PC-9 (cell line): ENCODE data around the gene ERBB4. TPM values are rescaled to one million over a fixed set of nuclear protein-coding genes. Genes with fewer than 3 reads are reported as not detected.

Experiments
- BruUV-seq: library from RNA; stranded (reverse); fragments of 400-500 nt; replicated peaks from 2 replicates; lab custom pipeline; 2021; lab: Mats Ljungman, UMichigan
- CTCF ChIA-PET: fragments of 300-600 bp; sonication (Branson Sonifier 250); formaldehyde crosslinking; loops from one replicate; lab custom pipeline; 2022; ENCODE audit warnings: antibody characterized with exemption; lab: Charles Lee
- POLR2A ChIA-PET: fragments of 300-600 bp; sonication (Branson Sonifier 250); formaldehyde crosslinking; loops from one replicate; lab custom pipeline; 2022; ENCODE audit warnings: antibody characterized with exemption; ENCODE audit not compliant: unreplicated experiment; lab: Charles Lee
- DNase-seq, 2 experiments: peaks; one replicate each; pipeline versions ENCODE4 v3.0.0 to v3.0.0-alpha.2; 2015 to 2022; ENCODE audit warnings: mixed read lengths in 1 of 2
- H2AFZ ChIP-seq: fragments of 200-600 bp; sonication (generic); 2 replicates; pipeline ENCODE4 v1.8.1; 2017; ENCODE audit warnings: antibody characterized with exemption
- H3F3A ChIP-seq: fragments of 200-600 bp; sonication (generic); 2 replicates; pipeline ENCODE4 v1.8.1; 2017; ENCODE audit warnings: antibody characterized with exemption, mild to moderate bottlenecking, low read depth; ENCODE audit not compliant: insufficient read depth
- H3K27ac ChIP-seq: fragments of 200-600 bp; sonication (generic); 2 replicates; pipeline ENCODE4 v1.6.1; 2016; ENCODE audit warnings: mixed run types
- H3K27me3 ChIP-seq: fragments of 200-600 bp; sonication (generic); 2 replicates; pipeline ENCODE4 v1.6.1; 2016; ENCODE audit warnings: low read depth, mixed run types; ENCODE audit not compliant: insufficient read depth
- H3K36me3 ChIP-seq: fragments of 200-600 bp; sonication (generic); 2 replicates; pipeline ENCODE4 v1.6.1; 2016; ENCODE audit warnings: low read depth, mixed run types
- H3K4me1 ChIP-seq: fragments of 200-600 bp; sonication (generic); replicated peaks from 2 replicates; pipeline ENCODE4 v1.6.1; 2016; ENCODE audit warnings: mixed run types; ENCODE audit not compliant: insufficient read depth
- H3K4me2 ChIP-seq: fragments of 200-600 bp; sonication (generic); 2 replicates; pipeline ENCODE4 v1.6.1; 2017; ENCODE audit warnings: mixed run types
- H3K4me3 ChIP-seq: fragments of 200-600 bp; sonication (generic); 2 replicates; pipeline ENCODE4 v1.6.1; 2016; ENCODE audit warnings: mixed run types
- H3K79me2 ChIP-seq: fragments of 200-600 bp; sonication (generic); 2 replicates; pipeline ENCODE4 v1.6.1; 2017; ENCODE audit warnings: low read depth, mixed run types
- H3K9me2 ChIP-seq: fragments of 200-600 bp; sonication (generic); 2 replicates; pipeline ENCODE4 v1.8.1; 2017; ENCODE audit warnings: mild to moderate bottlenecking; ENCODE audit not compliant: insufficient read depth
- H3K9me3 ChIP-seq: fragments of 200-600 bp; sonication (generic); 2 replicates; pipeline ENCODE4 v1.8.1; 2016; ENCODE audit warnings: low read depth; ENCODE audit not compliant: insufficient read depth
- H4K20me1 ChIP-seq: fragments of 200-600 bp; sonication (generic); 2 replicates; pipeline ENCODE4 v1.8.1; 2017; ENCODE audit not compliant: insufficient read depth
- EZH2 ChIP-seq: fragments of 200-600 bp; sonication (generic); IDR thresholded peaks from 2 replicates; pipeline ENCODE4 v1.8.0; 2017; ENCODE audit warnings: antibody characterized with exemption, low read depth
- intact Hi-C: fragments of 100-400 bp; cut with micrococcal nuclease; formaldehyde crosslinking; loops from one replicate; pipeline ENCODE4 v1.10.0; 2022; ENCODE audit not compliant: unreplicated experiment
- total RNA-seq: library from RNA; stranded (reverse); gene quantifications from 2 replicates; pipeline ENCODE4 v1.2.3, GENCODE V29; 2021
- TF ChIP-seq, protein P1 (sequence below): fragments of 200-600 bp; sonication (generic); conservative IDR thresholded peaks from 2 replicates; pipeline ENCODE4 v1.6.1; 2017; ENCODE audit warnings: mixed run types, antibody characterized with exemption, mild to moderate bottlenecking, moderate library complexity

The ERBB4 gene
- total RNA-seq, 1 experiment from 2014 or later: not detected

DNA sequence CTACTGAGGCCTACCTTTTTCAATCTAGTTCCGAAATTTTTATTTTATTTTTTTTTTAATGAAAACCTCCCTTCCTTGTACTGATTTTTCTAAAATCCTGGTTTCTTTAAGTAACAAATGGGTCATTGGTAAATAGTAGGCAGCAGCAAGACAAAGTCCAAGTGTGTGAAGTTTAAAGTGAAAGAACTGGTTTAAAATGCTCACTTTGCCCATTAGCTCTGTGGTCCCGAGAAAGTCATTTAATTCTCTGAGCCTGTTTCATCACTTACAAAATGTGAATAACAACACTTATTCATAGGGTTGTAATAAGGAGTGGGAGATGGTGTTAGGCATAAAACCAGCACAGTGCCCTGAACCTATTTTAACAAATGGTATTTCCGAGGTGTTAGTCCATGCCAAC, 426.2 kb downstream of the ERBB4 start:
- CTCF ChIA-PET: no interaction called here
- Histone ChIP-seq H3K9me2 (no peaks in the 10 kb centered on the region), H3K36me3 (no peaks in the 10 kb centered on the region), H3K9me3 (no peaks in the 10 kb centered on the region), H3K79me2 (no peaks in the 10 kb centered on the region), H2AFZ (no peak overlapping the region), H3K4me3 (no peak overlapping the region), H3K27me3 (no peaks in the 10 kb centered on the region), H3K4me1 (no peaks in the 10 kb centered on the region), H4K20me1 (no peaks in the 10 kb centered on the region), H3K27ac (no peak overlapping the region), H3F3A (no peaks in the 10 kb centered on the region), H3K4me2 (no peak overlapping the region)
- TF ChIP-seq, protein P1, sequence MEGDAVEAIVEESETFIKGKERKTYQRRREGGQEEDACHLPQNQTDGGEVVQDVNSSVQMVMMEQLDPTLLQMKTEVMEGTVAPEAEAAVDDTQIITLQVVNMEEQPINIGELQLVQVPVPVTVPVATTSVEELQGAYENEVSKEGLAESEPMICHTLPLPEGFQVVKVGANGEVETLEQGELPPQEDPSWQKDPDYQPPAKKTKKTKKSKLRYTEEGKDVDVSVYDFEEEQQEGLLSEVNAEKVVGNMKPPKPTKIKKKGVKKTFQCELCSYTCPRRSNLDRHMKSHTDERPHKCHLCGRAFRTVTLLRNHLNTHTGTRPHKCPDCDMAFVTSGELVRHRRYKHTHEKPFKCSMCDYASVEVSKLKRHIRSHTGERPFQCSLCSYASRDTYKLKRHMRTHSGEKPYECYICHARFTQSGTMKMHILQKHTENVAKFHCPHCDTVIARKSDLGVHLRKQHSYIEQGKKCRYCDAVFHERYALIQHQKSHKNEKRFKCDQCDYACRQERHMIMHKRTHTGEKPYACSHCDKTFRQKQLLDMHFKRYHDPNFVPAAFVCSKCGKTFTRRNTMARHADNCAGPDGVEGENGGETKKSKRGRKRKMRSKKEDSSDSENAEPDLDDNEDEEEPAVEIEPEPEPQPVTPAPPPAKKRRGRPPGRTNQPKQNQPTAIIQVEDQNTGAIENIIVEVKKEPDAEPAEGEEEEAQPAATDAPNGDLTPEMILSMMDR: no peak
- TF ChIP-seq EZH2: no peak
- no TSS peak for BruUV-seq
- POLR2A ChIA-PET: no interaction called here
- intact Hi-C loops: no loop called here
- DNase-seq: no peak

DNA sequence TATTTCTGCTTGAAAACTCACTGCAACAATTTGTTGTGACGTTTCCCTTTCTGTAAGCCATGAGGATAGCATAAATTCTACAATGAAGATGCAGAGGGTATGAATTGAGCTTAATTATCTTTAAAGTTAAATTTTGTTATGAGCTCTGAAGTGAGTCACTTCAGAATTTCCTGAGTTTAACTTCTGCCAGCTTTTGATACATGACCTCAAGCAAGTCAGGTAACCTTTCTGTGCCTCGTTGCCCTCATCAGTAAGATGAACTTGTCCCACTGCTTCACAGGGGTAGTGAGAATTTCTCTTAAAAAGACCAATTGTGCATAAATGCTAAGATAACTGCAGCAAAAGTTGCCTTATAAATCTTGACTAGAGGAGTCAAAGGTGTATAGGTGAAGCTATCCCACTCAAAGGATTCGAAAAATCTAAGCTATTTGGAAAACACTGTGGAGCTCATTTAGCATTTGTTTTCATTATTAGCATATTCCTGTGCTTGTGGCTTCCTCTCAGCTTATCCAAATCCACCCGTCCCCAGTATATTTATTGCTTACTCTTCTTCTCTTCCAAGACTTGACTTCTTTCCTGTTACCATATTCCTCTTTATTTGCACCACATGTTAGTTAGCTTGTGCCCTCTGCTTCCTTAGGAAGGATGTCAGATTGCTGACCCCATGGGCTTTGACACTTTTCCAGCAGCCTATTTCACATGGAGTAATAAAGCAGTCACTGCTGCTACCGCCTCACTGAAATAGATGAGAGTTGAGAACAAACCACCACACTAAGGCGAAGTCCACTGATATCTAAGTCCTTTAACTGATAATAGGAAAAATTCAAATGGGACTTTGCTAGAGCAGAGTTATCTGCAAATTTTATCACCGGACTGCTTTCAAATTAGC, 428.6 kb downstream of the ERBB4 start:
- H2AFZ ChIP-seq: no peak overlapping the region
- BruUV-seq: no TSS peak
- no peaks in the 10 kb centered on the region for H3K36me3 ChIP-seq
- no peak for TF ChIP-seq EZH2
- TF ChIP-seq, protein P1: no peak
- no peak overlapping the region for H3K27ac ChIP-seq
- no peak for DNase-seq
- H3F3A ChIP-seq: no peaks in the 10 kb centered on the region
- H3K4me3 ChIP-seq: no peak overlapping the region
- intact Hi-C loops: no loop called here
- ChIA-PET POLR2A (no interaction called here), CTCF (no interaction called here)
- no peaks in the 10 kb centered on the region for H3K9me3 ChIP-seq
- no peaks in the 10 kb centered on the region for H4K20me1 ChIP-seq
- no peaks in the 10 kb centered on the region for H3K9me2 ChIP-seq
- no peaks in the 10 kb centered on the region for H3K79me2 ChIP-seq
- H3K4me1 ChIP-seq: no peaks in the 10 kb centered on the region
- H3K27me3 ChIP-seq: no peaks in the 10 kb centered on the region
- no peak overlapping the region for H3K4me2 ChIP-seq

DNA sequence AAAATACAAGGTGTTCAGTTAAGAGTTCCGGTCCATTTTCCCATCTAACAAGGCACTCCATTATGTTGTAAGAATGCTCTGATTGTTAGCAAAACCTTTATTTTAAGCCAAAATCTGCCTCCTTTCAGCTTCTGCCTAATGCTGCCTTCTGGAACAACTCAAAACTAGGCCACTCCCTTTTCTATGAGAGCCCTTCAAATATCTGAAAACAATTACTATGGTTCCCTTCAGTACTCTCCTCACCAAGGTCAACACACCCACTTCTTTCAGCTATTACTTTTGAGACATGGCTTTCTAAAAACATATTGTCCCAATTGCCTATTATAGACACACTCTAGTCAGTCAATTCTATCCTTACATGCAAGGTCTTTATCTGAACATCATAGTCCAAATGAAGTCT, 429.4 kb downstream of the ERBB4 start:
- POLR2A ChIA-PET: no interaction called here
- Histone ChIP-seq H3F3A (no peaks in the 10 kb centered on the region), H3K36me3 (no peaks in the 10 kb centered on the region), H3K79me2 (no peaks in the 10 kb centered on the region), H3K4me3 (no peak overlapping the region), H2AFZ (no peak overlapping the region), H3K27ac (no peak overlapping the region), H3K4me2 (no peak overlapping the region), H3K9me2 (no peaks in the 10 kb centered on the region), H4K20me1 (no peaks in the 10 kb centered on the region), H3K27me3 (no peaks in the 10 kb centered on the region), H3K9me3 (no peaks in the 10 kb centered on the region), H3K4me1 (no peaks in the 10 kb centered on the region)
- DNase-seq: no peak
- BruUV-seq: no TSS peak
- CTCF ChIA-PET: no interaction called here
- TF ChIP-seq EZH2: no peak
- TF ChIP-seq, protein P1: no peak
- intact Hi-C loops: no loop called here
